Testis (tissue), 2 donors: ENCODE results near the gene SCNM1.

Source experiments
- CTCF ChIP-seq, 3 experiments: fragments of 450-650 bp in 2 of 3; fragments of 200-600 bp in 1 of 3; sonication (generic) in 1 of 3; IDR thresholded peaks; one replicate each; pipeline ENCODE4 v1.5.1; 2016 to 2019; ENCODE audit warnings: antibody characterized with exemption in 3 of 3, mild to moderate bottlenecking in 2 of 3, moderate library complexity in 1 of 3
- POLR2A ChIP-seq: fragments of 450-650 bp; IDR thresholded peaks from one replicate; pipeline ENCODE4 v1.6.1; 2017; ENCODE audit warnings: antibody characterized with exemption, mild to moderate bottlenecking, moderate library complexity

- TF ChIP-seq CTCF (IDR thresholded peaks at IDR 0.05) (no peak), POLR2A (no peak)
Measured at GRCh38 chr1:151158326-151158725, 7.6 kb upstream of the SCNM1 start.
